ENCODE data around the gene HDAC8. TPM values are rescaled to one million over a fixed set of nuclear protein-coding genes. Genes with fewer than 3 reads are reported as not detected.
A peak's percentile ranks its signal among the peaks of the same experiment; 100 is the strongest.

The HDAC8 gene
- polyA plus RNA-seq, 1 experiment: 14.9 TPM

- no peak for DNase-seq (ENCODE audit: low read depth)
- ChIA-PET CTCF (interaction anchor here (0.5 kb wide), 1 partner anchor 10 kb away, joined by 3 read pairs; no protein-coding TSS in a partner anchor), POLR2A (no interaction called here)
- Histone ChIP-seq H3K4me3 (ENCODE audit: low read depth, low read length) (peak within 1 kb of the TSS; percentile 38), H3K27me3 (ENCODE audit: control insufficient read depth, insufficient read depth, low read length) (peaks cover 55% of the 10 kb centered on the region), H3K36me3 (ENCODE audit: control insufficient read depth, insufficient read depth, low read length) (no peaks in the 10 kb centered on the region)
- TF ChIP-seq CTCF (IDR thresholded peaks at IDR 0.05; ENCODE audit: insufficient read depth, low read depth, low read length): no peak
Observed at GRCh38 chrX:72305286-72306084, 267.2 kb downstream of the HDAC8 start, which contains the start of gene CITED1. Gene CITED1, minus strand, starts transcription at chrX:72305914. Its CDS starts 3,045 bp downstream, at chrX:72302869.

DNA sequence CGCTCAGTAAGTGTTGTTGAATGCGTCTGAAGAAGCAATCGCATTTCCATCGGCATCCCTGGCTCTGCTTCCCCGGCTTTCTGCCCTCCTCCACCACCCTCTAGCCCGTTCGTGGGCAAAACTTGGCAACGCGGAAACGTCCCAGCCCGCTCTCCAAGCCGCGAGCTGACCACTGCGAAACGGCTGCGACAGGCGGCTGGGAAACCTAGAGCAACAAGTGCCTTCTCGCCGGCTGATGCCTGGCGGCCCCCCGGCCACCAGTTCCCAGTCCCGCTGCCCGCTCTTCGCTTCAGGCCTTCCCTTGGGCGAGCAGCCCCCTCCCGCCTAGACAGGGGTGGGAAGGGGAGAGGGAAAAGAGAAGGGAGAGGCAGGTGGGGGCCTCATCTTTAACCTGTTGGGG lies 267.8 kb downstream of the HDAC8 start:
- Histone ChIP-seq H3K4me3 (ENCODE audit: low read depth, low read length) (no peak overlapping the region), H3K36me3 (ENCODE audit: control insufficient read depth, insufficient read depth, low read length) (no peaks in the 10 kb centered on the region), H3K27me3 (ENCODE audit: control insufficient read depth, insufficient read depth, low read length) (peaks cover 60% of the 10 kb centered on the region)
- ChIA-PET POLR2A (no interaction called here), CTCF (no interaction called here)
- TF ChIP-seq CTCF (IDR thresholded peaks at IDR 0.05; ENCODE audit: insufficient read depth, low read depth, low read length): no peak
- DNase-seq (ENCODE audit: low read depth): no peak

- H3K4me3 ChIP-seq (ENCODE audit: low read depth, low read length): no peak overlapping the region
- H3K27me3 ChIP-seq (ENCODE audit: control insufficient read depth, insufficient read depth, low read length): peaks cover 51% of the 10 kb centered on the region
- DNase-seq (ENCODE audit: low read depth): no peak
- CTCF ChIA-PET: no interaction called here
- H3K36me3 ChIP-seq (ENCODE audit: control insufficient read depth, insufficient read depth, low read length): no peaks in the 10 kb centered on the region
- POLR2A ChIA-PET: no interaction called here
- TF ChIP-seq CTCF (IDR thresholded peaks at IDR 0.05; ENCODE audit: insufficient read depth, low read depth, low read length): no peak
Observed at GRCh38 chrX:72301781-72302180, 270.9 kb downstream of the HDAC8 start.

GRCh38 chrX:72299891-72300630 lies 272.6 kb downstream of the HDAC8 start:
- DNase-seq (ENCODE audit: low read depth): no peak
- no peak for TF ChIP-seq CTCF (IDR thresholded peaks at IDR 0.05; ENCODE audit: insufficient read depth, low read depth, low read length)
- peaks cover 50% of the 10 kb centered on the region for H3K27me3 ChIP-seq (ENCODE audit: control insufficient read depth, insufficient read depth, low read length)
- ChIA-PET CTCF (no interaction called here), POLR2A (no interaction called here)
- H3K36me3 ChIP-seq (ENCODE audit: control insufficient read depth, insufficient read depth, low read length): no peaks in the 10 kb centered on the region
- no peak overlapping the region for H3K4me3 ChIP-seq (ENCODE audit: low read depth, low read length)

- peaks cover 39% of the 10 kb centered on the region for H3K27me3 ChIP-seq (ENCODE audit: control insufficient read depth, insufficient read depth, low read length)
- no peak for DNase-seq (ENCODE audit: low read depth)
- CTCF ChIA-PET: interaction anchor here (2.0 kb wide), 1 partner anchor 21 kb away, joined by 5 read pairs; the partner anchor contains the start of gene RPS4X
Observed at GRCh38 chrX:72297953-72298730, 274.5 kb downstream of the HDAC8 start.

More at GRCh38 chrX:72297953-72298730, 274.5 kb downstream of the HDAC8 start:
- H3K36me3 ChIP-seq (ENCODE audit: control insufficient read depth, insufficient read depth, low read length): no peaks in the 10 kb centered on the region
- POLR2A ChIA-PET: no interaction called here
- H3K4me3 ChIP-seq (ENCODE audit: low read depth, low read length): no peak overlapping the region
- TF ChIP-seq CTCF (IDR thresholded peaks at IDR 0.05; ENCODE audit: insufficient read depth, low read depth, low read length): 0 out of 2 replicates have a peak, but pooled peaks have one; percentile 15
